GM12878 (cell line): ENCODE data around the gene TMEM176A. TPM values are rescaled to one million over a fixed set of nuclear protein-coding genes. Genes with fewer than 3 reads are reported as not detected.
A peak's percentile ranks its signal among the peaks of the same experiment; 100 is the strongest.

ENCODE experiments used
- ATAC-seq: fragments of 200-7000 bp; cut with Tn5 transposase; 3 replicates; pipeline ENCODE4 v1.9.1; 2020; ENCODE audit warnings: mild to moderate bottlenecking, moderate library complexity
- BruUV-seq: library from RNA; stranded (reverse); fragments of 400-500 nt; replicated peaks from 2 replicates; lab custom pipeline; 2021; lab: Mats Ljungman, UMichigan
- CTCF ChIA-PET: fragments of 300-600 bp; sonication (Branson Sonifier 250); formaldehyde crosslinking; extraction: SDS; loops from one replicate; lab custom pipeline; 2021; ENCODE audit warnings: inconsistent platforms; lab: Yijun Ruan, JAX
- POLR2A ChIA-PET: fragments of 350-600 bp; formaldehyde crosslinking; extraction: SDS; loops from one replicate; lab custom pipeline; 2021; ENCODE audit warnings: inconsistent platforms; lab: Charles Lee
- RAD21 ChIA-PET: fragments of 300-600 bp; sonication (Branson Sonifier 250); formaldehyde crosslinking; loops from one replicate; lab custom pipeline; 2023; ENCODE audit warnings: antibody characterized with exemption; ENCODE audit not compliant: unreplicated experiment; lab: Charles Lee
- SMC1A ChIA-PET: fragments of 300-600 bp; sonication (Branson Sonifier 250); formaldehyde crosslinking; loops from one replicate; lab custom pipeline; 2023; ENCODE audit not compliant: unreplicated experiment, uncharacterized antibody; lab: Charles Lee
- DNase-seq: peaks from one replicate; pipeline ENCODE4 v3.0.0-alpha.2; 2011; ENCODE audit warnings: low read depth, low spot score
- FAIRE-seq: peaks from 3 replicates; lab custom pipeline; 2011; peaks lifted over from hg19 to GRCh38; lab: Jason Lieb, UNC
- H2AFZ ChIP-seq: 2 replicates; pipeline ENCODE4 v1.6.0; 2011; ENCODE audit warnings: low read depth, low read length, control low read depth; ENCODE audit not compliant: control insufficient read depth
- H3K27ac ChIP-seq: 2 replicates; pipeline ENCODE4 v1.5.1; 2011; ENCODE audit warnings: control low read depth; ENCODE audit not compliant: control insufficient read depth, insufficient read depth
- H3K27me3 ChIP-seq, 2 experiments: replicated peaks in 1 of 2; 2 replicates each; pipeline versions ENCODE4 v1.6.0 to v1.6.1; 2011; ENCODE audit warnings: low read length in 1 of 2; ENCODE audit not compliant: control insufficient read depth in 2 of 2, insufficient read depth in 2 of 2
- H3K36me3 ChIP-seq, 2 experiments: 2 replicates each; pipeline ENCODE4 v1.5.1; 2011; ENCODE audit warnings: low read length in 1 of 2; ENCODE audit not compliant: control insufficient read depth in 2 of 2, insufficient read depth in 2 of 2
- H3K4me1 ChIP-seq: 2 replicates; pipeline ENCODE4 v1.6.1; 2011; ENCODE audit warnings: mild to moderate bottlenecking, low read length, moderate library complexity, mixed read lengths; ENCODE audit not compliant: control insufficient read depth, insufficient read depth
- H3K4me2 ChIP-seq: 2 replicates; pipeline ENCODE4 v1.6.0; 2011; ENCODE audit warnings: control low read depth; ENCODE audit not compliant: control insufficient read depth, insufficient read depth
- H3K4me3 ChIP-seq: fragments of 200-600 bp; sonication (generic); 2 replicates; pipeline ENCODE4 v1.5.1; 2016
- H3K79me2 ChIP-seq: 2 replicates; pipeline ENCODE4 v1.6.0; 2011; ENCODE audit warnings: low read length; ENCODE audit not compliant: control insufficient read depth, insufficient read depth
- H3K9ac ChIP-seq: 2 replicates; pipeline ENCODE4 v1.8.0; 2011; ENCODE audit warnings: low read length, control low read depth, mixed read lengths; ENCODE audit not compliant: control insufficient read depth, insufficient read depth
- H3K9me3 ChIP-seq: replicated peaks from 3 replicates; pipeline ENCODE4 v1.5.1; 2011; ENCODE audit warnings: mild to moderate bottlenecking, low read length; ENCODE audit not compliant: control insufficient read depth, insufficient read depth
- H4K20me1 ChIP-seq: 2 replicates; pipeline ENCODE4 v1.6.0; 2011; ENCODE audit not compliant: control insufficient read depth, insufficient read depth
- DPF2 ChIP-seq: fragments of 450-650 bp; IDR thresholded peaks from 2 replicates; pipeline ENCODE4 v1.6.1; 2017; ENCODE audit warnings: mild to moderate bottlenecking
- HDGF ChIP-seq: fragments of 450-650 bp; IDR thresholded peaks from 2 replicates; pipeline ENCODE4 v1.6.1; 2016; ENCODE audit warnings: antibody characterized with exemption
- IKZF1 ChIP-seq: fragments of 450-650 bp; conservative IDR thresholded peaks from 2 replicates; pipeline ENCODE4 v1.6.1; 2017; ENCODE audit warnings: antibody characterized with exemption, mild to moderate bottlenecking
- MTA2 ChIP-seq: fragments of 450-650 bp; IDR thresholded peaks from 2 replicates; pipeline ENCODE4 v1.6.1; 2016; ENCODE audit warnings: low read depth, mild to moderate bottlenecking, moderate library complexity
- SMAD1 ChIP-seq: fragments of 450-650 bp; IDR thresholded peaks from 2 replicates; pipeline ENCODE4 v1.6.1; 2018; ENCODE audit warnings: mild to moderate bottlenecking, low read depth; ENCODE audit not compliant: partially characterized antibody
- SMAD5 ChIP-seq: IDR thresholded peaks from 2 replicates; pipeline ENCODE4 v1.6.1; 2016; ENCODE audit warnings: antibody characterized with exemption, low read depth
- SPI1 ChIP-seq: IDR thresholded peaks from 2 replicates; pipeline ENCODE4 v1.6.1; 2011; ENCODE audit warnings: low read depth, mild to moderate bottlenecking, low read length, moderate library complexity, borderline replicate concordance; ENCODE audit not compliant: insufficient read depth
- TCF7 ChIP-seq: IDR thresholded peaks from 2 replicates; pipeline ENCODE4 v1.6.1; 2014; ENCODE audit warnings: antibody characterized with exemption, borderline replicate concordance
- WGBS: methylation state at CpG from one replicate; pipeline ENCODE4 v1.1.6; 2016; ENCODE audit warnings: low lambda C conversion rate; ENCODE audit not compliant: insufficient replicate concordance, insufficient coverage; ENCODE audit errors: missing lambda C conversion rate; 5-methylcytosine and 5-hydroxymethylcytosine counted together
- in situ Hi-C: fragments of 300-500 bp; cut with MboI; formaldehyde crosslinking; loops from 9 replicates; pipeline ENCODE4 v1.14.3; 2018; ENCODE audit warnings: mixed read lengths
- intact Hi-C: fragments of 100-400 bp; cut with micrococcal nuclease; formaldehyde crosslinking; loops from one replicate; pipeline ENCODE4 v1.14.2; 2022; ENCODE audit not compliant: unreplicated experiment
- polyA plus RNA-seq, 11 experiments: library from polyadenylated mRNA; depleted of rRNA in 4 of 11; unstranded in 6 of 11; stranded (reverse) in 5 of 11; fragments of >200 nt; fragmentation: Nextera tagmentation in 4 of 11; fragmentation: Illumina TruSeq in 1 of 11; extraction: Ambion mirVana in 4 of 11; extraction: Trizol in 1 of 11; gene quantifications; 1 replicate in 1 of 11; 2 replicates in 10 of 11; pipeline versions ENCODE4 v1.2.1 to v1.2.3, GENCODE V29; 2011 to 2016; ENCODE audit warnings: inconsistent platforms in 2 of 11, missing spikeins in 2 of 11, low read depth in 1 of 11
- total RNA-seq, 4 experiments: library from RNA; depleted of rRNA in 3 of 4; stranded (reverse); fragments of >200 nt in 3 of 4; fragmentation: Illumina TruSeq in 1 of 4; extraction: Trizol in 1 of 4; gene quantifications; 2 replicates each; pipeline versions ENCODE4 v1.2.1 to v1.2.3, GENCODE V29; 2013 to 2021
- TF ChIP-seq, protein P1 (sequence below): fragments of 450-650 bp; IDR thresholded peaks from 2 replicates; pipeline ENCODE4 v1.6.1; 2017; ENCODE audit warnings: mild to moderate bottlenecking, moderate library complexity
- TF ChIP-seq, protein P2 (sequence below): fragments of 450-650 bp; IDR thresholded peaks from 2 replicates; pipeline ENCODE4 v1.6.1; 2017; ENCODE audit warnings: mild to moderate bottlenecking, moderate library complexity
- TF ChIP-seq, protein P3 (sequence below): fragments of 450-650 bp; IDR thresholded peaks from 2 replicates; pipeline ENCODE4 v1.6.1; 2017; ENCODE audit warnings: low read depth, mild to moderate bottlenecking, moderate library complexity

The TMEM176A gene
- total and polyA plus RNA-seq, 10 of the 15 experiments (the other 5 are each of a cell fraction or from before 2014, with no cell fraction given) = not detected

DNA sequence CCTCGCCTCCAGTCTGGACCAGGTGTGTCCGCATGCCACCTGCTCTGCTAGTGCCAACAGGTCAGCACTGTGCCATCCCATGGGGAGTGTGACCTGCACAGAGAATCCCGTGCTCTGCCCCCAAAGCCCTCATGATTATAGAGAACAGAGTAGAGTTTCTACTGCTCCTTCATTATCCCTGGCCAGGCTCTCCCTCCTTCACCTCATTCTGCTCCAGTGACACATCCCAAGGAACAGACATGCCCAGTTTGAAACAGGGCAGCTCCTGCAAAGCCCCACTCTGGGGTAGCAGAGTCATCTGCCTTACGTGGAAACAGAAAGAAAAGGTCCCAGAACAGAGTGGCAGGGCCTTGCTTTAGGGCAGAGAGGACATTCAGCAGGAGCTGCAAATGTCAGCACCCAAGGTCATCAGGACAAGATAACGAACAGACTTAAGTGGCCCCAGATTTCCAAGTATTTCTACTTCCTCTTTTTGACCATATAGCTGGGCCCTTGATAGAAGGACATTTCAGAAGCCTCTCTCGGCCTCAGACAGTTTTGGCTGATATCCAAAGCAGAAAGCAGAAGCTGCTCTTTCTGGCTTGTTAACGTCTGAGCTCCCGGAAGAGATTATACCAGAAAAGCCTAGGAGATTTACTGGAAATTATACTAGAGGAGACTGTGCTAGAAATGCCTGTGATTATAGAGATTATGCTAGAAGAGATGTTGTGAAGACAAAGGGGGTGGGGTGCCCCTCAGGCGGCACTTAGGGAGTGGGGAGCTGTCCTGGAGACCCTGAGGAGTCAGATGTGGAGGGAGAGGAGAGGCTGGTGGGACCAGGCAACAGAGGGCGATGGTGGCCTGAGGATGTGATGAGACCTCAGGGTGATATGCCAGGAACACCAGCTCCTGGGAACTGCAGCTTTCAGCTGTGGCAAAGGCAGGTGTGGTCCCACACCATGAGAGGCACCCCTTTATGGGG is 13.0 kb upstream of the TMEM176A start:
- RAD21 ChIA-PET = interaction anchor here (0.8 to 1.8 kb wide), 11 partner anchors 9 to 419 kb away, joined by 3 to 9 read pairs (median 4); partner anchors contain the start of genes REPIN1 and TMEM176B
- H3K9me3 ChIP-seq = no peaks in the 10 kb centered on the region
- H4K20me1 ChIP-seq = no peaks in the 10 kb centered on the region
- H3K4me2 ChIP-seq = peak overlapping the region; percentile 56
- DNase-seq = peak; percentile 30
- ATAC-seq = peak; percentile 59
- SMC1A ChIA-PET = interaction anchor here (0.6 to 2.9 kb wide), 14 partner anchors 9 to 355 kb away, joined by 3 to 11 read pairs (median 3); no protein-coding TSS in a partner anchor
- FAIRE-seq = peak; percentile 83
- H3K36me3 ChIP-seq = no peaks in the 10 kb centered on the region
- peaks cover 0 to 2% of the 10 kb centered on the region in 2 experiments; a peak in 1 of 4 replicates for H3K27me3 ChIP-seq
- in situ Hi-C loops = no loop called here
- peaks cover 17% of the 10 kb centered on the region for H3K4me1 ChIP-seq
- 24% methylated on average over 10 of the region's 10 CpGs for WGBS
- H3K27ac ChIP-seq = no peak overlapping the region
- no peaks in the 10 kb centered on the region for H3K79me2 ChIP-seq
- POLR2A ChIA-PET = interaction anchor here (0.6 to 2.3 kb wide), 2 partner anchors 11 to 1117 kb away, joined by 3 to 7 read pairs; no protein-coding TSS in a partner anchor
- peak overlapping the region; percentile 21; the same call in 1 of the 2 replicates for H3K9ac ChIP-seq
- no TSS peak for BruUV-seq
- H2AFZ ChIP-seq = peak overlapping the region; percentile 45
- CTCF ChIA-PET = interaction anchor here (0.7 to 2.8 kb wide), 18 partner anchors 9 to 544 kb away, joined by 3 to 16 read pairs (median 3); no protein-coding TSS in a partner anchor
- intact Hi-C loops = no loop called here
- H3K4me3 ChIP-seq = no peak overlapping the region
- TF ChIP-seq SMAD1 (peak; percentile 38), SPI1 (peak; percentile 77; the same call in 1 of the 2 replicates), HDGF (0 out of 2 replicates have a peak, but pooled peaks have one; percentile 22), IKZF1 (peak; percentile 34; the same call in 1 of the 2 replicates), MTA2 (0 out of 2 replicates have a peak, but pooled peaks have one; percentile 15), TCF7 (no peak), DPF2 (0 out of 2 replicates have a peak, but pooled peaks have one; percentile 17), SMAD5 (no peak)
- TF ChIP-seq, protein P1, sequence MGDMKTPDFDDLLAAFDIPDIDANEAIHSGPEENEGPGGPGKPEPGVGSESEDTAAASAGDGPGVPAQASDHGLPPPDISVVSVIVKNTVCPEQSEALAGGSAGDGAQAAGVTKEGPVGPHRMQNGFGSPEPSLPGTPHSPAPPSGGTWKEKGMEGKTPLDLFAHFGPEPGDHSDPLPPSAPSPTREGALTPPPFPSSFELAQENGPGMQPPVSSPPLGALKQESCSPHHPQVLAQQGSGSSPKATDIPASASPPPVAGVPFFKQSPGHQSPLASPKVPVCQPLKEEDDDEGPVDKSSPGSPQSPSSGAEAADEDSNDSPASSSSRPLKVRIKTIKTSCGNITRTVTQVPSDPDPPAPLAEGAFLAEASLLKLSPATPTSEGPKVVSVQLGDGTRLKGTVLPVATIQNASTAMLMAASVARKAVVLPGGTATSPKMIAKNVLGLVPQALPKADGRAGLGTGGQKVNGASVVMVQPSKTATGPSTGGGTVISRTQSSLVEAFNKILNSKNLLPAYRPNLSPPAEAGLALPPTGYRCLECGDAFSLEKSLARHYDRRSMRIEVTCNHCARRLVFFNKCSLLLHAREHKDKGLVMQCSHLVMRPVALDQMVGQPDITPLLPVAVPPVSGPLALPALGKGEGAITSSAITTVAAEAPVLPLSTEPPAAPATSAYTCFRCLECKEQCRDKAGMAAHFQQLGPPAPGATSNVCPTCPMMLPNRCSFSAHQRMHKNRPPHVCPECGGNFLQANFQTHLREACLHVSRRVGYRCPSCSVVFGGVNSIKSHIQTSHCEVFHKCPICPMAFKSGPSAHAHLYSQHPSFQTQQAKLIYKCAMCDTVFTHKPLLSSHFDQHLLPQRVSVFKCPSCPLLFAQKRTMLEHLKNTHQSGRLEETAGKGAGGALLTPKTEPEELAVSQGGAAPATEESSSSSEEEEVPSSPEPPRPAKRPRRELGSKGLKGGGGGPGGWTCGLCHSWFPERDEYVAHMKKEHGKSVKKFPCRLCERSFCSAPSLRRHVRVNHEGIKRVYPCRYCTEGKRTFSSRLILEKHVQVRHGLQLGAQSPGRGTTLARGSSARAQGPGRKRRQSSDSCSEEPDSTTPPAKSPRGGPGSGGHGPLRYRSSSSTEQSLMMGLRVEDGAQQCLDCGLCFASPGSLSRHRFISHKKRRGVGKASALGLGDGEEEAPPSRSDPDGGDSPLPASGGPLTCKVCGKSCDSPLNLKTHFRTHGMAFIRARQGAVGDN = peak; percentile 16; the same call in 1 of the 2 replicates
- TF ChIP-seq, protein P2, sequence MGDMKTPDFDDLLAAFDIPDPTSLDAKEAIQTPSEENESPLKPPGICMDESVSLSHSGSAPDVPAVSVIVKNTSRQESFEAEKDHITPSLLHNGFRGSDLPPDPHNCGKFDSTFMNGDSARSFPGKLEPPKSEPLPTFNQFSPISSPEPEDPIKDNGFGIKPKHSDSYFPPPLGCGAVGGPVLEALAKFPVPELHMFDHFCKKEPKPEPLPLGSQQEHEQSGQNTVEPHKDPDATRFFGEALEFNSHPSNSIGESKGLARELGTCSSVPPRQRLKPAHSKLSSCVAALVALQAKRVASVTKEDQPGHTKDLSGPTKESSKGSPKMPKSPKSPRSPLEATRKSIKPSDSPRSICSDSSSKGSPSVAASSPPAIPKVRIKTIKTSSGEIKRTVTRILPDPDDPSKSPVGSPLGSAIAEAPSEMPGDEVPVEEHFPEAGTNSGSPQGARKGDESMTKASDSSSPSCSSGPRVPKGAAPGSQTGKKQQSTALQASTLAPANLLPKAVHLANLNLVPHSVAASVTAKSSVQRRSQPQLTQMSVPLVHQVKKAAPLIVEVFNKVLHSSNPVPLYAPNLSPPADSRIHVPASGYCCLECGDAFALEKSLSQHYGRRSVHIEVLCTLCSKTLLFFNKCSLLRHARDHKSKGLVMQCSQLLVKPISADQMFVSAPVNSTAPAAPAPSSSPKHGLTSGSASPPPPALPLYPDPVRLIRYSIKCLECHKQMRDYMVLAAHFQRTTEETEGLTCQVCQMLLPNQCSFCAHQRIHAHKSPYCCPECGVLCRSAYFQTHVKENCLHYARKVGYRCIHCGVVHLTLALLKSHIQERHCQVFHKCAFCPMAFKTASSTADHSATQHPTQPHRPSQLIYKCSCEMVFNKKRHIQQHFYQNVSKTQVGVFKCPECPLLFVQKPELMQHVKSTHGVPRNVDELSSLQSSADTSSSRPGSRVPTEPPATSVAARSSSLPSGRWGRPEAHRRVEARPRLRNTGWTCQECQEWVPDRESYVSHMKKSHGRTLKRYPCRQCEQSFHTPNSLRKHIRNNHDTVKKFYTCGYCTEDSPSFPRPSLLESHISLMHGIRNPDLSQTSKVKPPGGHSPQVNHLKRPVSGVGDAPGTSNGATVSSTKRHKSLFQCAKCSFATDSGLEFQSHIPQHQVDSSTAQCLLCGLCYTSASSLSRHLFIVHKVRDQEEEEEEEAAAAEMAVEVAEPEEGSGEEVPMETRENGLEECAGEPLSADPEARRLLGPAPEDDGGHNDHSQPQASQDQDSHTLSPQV = 0 out of 2 replicates have a peak, but pooled peaks have one; percentile 54
- TF ChIP-seq, protein P3, sequence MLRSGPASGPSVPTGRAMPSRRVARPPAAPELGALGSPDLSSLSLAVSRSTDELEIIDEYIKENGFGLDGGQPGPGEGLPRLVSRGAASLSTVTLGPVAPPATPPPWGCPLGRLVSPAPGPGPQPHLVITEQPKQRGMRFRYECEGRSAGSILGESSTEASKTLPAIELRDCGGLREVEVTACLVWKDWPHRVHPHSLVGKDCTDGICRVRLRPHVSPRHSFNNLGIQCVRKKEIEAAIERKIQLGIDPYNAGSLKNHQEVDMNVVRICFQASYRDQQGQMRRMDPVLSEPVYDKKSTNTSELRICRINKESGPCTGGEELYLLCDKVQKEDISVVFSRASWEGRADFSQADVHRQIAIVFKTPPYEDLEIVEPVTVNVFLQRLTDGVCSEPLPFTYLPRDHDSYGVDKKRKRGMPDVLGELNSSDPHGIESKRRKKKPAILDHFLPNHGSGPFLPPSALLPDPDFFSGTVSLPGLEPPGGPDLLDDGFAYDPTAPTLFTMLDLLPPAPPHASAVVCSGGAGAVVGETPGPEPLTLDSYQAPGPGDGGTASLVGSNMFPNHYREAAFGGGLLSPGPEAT = no peak
